Central memory CD4-positive, alpha-beta T cell (primary cell): ENCODE results near the gene SEPTIN10.
"Not testable (repeated sequence)": the region's sequence is repeated elsewhere in the genome, so short reads cannot be mapped to it uniquely, and the experiment has no call there.

Source experiments
- DNase-seq: peaks from one replicate; pipeline ENCODE4 v3.0.0; 2022
- total RNA-seq, 3 experiments: gene quantifications; one replicate each; lab custom pipeline; 2026; lab: John Stamatoyannopoulos, UW

SEPTIN10 gene
- 2.7 to 10.8 (median 3.3) reads per million in 3 experiments for total RNA-seq

- DNase-seq = peak; percentile 77
These were observed at the start of gene SEPTIN10, which contains the start of gene SOWAHC for GRCh38 chr2:109613922-109614714. Gene SEPTIN10 (minus strand): TSS chr2:109613966. CDS start chr2:109613827, 139 bp downstream. Gene SOWAHC (plus strand): TSS chr2:109614364. CDS start chr2:109614490, 126 bp downstream.

DNA sequence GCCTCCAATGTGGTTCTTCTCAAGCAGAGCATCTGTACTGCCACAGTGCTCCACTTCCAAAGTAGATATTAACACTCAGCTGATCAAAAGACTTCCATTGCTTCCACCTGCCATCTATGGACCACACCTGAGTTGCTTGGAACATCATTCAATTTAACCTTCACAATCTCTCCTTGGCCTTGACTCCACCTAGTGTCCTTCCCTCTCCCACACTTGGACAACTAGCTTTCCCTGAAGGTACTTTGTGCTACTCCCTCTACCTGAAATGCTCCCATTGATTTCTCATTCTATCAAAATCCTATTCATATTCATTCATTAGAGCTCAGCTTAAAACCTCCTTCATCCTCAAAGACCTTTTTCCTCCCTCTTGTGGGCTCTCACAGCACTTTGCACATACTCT, 49.1 kb upstream of the SEPTIN10 start:
- DNase-seq = no peak

DNA sequence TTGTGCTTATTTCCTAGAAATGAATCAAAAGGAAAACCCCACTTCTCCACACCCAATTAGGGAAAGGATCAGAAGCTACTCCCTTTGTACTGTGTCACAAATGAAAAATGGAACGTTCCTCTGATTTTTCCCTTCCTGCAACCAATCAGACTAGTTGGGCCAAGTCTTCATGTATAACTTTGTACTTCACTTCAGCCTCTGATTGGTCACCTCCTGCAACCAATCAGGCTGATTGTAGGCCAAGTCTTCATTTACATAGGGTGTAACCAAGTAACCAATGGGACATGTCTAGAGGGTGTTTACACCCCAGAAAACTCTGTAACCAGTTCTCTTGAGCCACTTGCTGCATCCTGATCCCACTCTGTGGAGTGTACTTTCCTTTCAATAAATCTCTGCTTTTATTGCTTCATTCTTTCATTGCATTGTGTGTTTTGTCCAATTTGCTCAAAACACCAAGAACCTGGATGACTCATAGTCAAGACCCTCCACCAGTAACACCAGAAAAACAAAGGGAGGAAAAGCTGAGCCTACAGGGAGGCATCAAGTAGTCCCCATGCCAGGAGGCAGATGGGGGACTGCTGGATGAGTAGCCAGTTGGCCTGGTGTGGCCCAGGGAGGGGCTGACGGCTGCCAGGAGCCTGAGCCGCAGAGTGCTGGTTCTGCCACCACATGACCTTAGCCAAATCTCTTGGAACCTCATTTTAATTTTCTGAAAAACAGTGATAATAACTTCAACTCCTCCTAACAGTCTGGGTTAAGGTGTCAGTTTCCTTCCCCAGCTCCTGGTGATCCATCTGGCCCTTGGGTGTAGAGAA, 46.5 kb upstream of the SEPTIN10 start:
- DNase-seq = no peak

- no peak for DNase-seq
These were observed 45.8 kb upstream of the SEPTIN10 start for GRCh38 chr2:109659396-109660045.

DNA sequence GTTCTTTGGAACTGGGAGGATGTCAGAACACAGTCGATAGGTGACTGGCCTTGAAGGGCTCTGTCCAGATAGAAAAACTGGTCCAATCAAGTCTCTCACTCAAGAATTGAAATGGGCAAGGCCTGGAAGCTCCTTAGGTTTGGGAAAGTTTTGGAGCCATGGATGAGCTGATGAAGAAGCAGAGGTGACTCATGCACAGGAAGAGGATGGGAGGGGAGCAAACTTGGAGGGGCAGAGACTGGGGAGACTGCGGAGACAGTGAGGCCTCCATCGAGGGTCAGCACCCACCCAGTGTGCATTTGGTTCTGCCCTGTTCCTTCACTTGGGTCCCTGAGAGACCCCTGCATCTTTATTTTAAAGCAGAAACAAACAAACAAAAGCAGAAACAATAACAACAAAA, 41.5 kb upstream of the SEPTIN10 start:
- DNase-seq = no peak

- no peak for DNase-seq
These were observed 40.7 kb upstream of the SEPTIN10 start for GRCh38 chr2:109654326-109655050.

DNA sequence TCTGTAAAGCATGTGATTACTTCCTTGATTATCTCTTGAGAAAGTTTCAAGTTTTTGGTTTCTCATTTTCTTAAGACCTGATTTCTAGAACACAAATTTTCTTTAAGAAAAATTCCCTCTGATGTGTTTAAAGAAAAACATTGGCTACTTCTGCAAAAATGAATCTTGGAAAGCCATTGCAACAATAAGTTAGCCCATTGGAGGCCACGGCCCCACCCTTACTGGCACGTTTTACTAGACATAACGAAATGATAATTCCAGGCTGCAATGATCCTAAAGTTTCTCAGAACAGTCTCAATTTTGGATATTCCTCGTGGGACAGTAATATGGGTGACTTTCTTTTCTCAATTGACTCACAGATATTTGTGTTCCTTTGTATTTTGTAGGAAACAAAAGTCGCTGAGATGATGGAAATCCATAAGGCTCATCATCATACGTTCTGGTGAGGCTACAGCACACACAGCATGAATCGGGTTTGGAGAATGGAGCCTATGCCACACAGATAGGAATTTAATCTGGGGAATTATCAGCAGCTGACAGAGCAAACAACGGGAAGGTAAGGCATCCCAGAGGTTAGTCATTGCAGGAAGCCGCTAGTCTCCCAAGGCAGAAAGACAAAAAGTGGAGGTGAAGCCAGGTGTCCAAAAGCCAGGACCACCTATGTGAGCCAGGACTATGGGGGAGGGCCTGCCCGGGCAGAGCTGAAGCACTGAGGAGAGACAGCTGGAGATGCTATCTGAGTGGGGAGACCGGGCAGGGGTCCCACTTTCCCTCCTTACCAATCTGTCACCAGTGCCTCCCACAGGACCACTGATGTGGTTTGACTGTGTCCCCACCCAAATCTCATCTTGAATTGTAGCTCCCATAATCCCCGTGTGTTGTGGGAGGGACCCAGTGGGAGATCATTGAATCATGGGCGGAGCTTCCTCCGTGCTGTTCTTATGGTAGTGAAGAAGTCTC, 36.2 kb upstream of the SEPTIN10 start:
- no peak for DNase-seq

DNA sequence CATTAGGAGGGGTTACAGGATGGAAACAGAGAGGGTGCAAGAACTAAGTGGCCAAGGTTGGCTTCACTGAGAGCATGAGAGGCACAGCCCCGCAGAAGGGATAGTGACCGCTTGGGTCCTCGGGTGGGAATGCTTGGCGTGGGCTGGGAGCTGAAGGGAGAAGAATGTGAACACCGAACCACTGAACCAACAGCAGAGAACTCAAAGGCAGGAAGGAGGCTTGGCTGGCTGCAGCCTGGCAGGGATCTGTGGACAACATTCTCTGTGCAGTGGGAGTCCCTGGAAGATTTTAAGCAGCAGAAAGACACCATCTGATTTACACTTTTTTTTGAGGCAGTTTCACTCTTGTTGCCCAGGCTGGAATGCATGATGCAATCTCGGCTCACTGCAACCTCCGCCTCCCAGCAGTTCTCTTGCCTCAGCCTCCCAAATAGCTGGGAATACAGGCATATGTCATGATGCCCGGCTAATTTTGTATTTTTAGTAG, 34.3 kb upstream of the SEPTIN10 start:
- DNase-seq = no peak

DNA sequence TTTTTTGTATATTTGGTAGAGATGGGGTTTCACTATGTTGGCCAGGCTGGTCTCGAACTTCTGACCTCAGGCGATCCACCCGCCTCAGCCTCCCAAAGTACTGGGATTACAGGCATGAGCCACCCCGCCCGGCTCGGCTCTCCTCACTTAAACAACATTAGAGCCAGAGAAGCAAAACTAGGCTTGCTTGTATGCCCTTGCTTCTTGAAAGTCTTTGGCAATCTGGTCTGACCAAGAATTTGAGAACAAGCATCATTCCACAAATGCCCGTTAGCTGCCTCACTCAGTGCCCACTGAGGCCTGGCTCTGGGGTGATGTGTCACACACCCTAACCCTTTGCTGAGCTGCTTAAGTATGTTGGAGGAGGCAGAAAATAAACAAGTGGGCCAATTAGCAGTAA, 33.9 kb upstream of the SEPTIN10 start:
- DNase-seq = no peak

DNA sequence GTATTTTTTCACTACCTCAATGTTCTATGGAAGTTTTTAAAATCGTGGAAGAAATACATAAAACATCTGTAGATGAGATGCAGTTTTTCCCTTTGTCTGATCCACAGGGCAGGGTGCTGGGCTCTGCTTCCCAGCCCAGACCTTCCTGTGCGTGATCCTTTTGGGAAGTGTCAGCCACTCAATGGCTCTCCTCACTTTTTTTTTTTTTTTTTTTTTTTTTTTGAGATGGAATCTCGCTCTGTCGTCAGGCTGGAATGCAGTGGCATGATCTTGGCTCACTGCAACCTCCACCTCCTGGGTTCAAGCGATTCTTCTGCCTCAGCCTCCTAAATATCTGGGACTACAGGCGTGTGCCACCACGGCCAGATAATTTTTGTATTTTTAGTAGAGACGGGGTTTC, 33.2 kb upstream of the SEPTIN10 start:
- DNase-seq = no peak

DNA sequence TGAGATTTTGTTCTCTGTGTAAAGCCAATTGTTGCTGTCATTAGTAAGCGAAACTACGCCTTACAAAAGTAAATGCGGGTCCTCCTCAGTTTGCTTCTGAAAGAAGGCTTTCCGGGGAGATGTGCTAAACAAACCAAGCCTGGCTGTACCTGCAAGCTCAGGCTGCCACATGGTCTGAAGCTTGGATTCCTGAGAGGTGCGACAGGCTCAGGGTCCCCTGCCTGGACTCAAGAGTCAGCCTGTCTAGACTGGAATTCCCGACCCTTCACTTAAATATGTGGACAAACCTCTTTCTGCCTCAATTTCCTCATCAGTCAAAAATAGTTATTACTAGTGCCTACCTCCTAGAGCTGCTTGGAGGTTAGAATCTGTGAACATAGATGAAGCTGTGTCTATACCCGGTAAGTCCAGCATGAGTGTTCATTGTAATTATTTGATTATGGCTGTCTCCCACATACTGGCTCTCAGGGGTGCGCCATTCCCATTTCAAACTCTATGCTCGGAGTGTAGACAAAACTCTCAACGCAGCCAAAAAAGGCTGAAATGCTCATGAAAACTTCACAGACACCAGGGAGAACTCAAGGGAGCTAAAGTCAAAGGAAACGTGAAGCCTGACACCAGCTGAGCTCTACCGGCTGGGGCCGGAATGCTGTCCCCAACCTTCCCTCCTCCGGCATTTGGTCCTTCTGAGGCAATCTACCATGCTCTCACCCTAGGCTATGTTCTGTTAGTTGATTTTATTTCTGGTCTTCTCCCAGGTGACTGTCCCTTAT, 31.8 kb upstream of the SEPTIN10 start:
- DNase-seq = no peak

- no peak for DNase-seq
These were observed 31.0 kb upstream of the SEPTIN10 start for GRCh38 chr2:109644571-109645275.

DNA sequence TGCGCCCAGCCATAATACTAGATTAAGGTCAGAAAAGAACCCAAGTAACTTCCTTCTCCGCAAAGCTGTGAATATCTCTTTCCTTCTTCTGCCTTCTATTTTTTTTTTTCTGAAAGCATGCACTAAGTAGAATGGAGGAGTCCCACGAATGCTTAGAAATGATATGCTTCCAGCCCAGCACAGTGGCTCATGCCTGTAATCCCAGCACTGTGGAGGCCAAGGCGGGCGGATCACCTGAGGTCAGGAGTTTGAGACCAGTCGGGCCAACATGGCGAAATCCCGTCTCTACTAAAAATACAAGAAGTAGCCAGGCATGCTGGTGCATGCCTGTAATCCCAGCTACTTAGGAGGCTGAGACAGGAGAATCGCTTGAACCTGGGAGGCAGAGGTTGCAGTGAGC, 26.2 kb upstream of the SEPTIN10 start:
- DNase-seq = not testable (repeated sequence)

DNA sequence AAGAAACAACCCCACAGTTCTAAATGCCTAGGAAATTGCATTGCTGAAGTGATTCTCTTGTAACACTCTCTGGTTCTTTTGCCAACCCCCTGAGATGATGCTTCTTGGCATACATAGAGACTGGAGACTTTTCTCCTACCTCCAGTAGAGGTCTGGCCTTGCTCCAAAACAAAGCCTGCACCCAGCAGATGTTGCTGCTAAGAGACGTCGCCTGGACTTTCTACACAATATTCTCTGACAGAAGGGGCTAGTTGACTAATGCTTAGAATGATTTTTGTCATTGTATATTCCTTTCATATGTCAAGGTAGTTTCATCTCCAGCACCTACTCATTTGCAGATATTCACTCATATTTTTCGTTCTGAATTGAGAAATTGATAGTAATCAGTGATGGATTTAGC, 25.0 kb upstream of the SEPTIN10 start:
- DNase-seq = no peak

GRCh38 chr2:109637749-109638570, 24.2 kb upstream of the SEPTIN10 start:
- no peak for DNase-seq

DNA sequence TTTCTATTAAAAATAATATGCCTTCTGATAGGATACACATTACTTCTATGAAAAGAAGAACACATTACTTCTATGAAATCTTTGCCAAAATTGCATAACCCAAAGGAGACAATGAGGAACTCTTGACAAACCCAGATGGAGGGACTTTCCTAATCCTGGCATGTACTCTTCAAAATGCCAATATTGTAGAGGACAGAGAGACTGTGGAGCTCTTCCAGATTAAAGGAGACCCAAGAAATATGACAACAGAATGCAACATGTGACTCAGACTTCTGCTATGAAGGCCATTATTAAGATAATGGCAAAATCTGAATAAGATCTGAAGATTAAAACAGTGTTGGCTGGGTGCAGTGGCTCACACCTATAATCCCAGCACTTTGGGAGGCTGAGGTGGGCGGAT, 22.6 kb upstream of the SEPTIN10 start:
- no peak for DNase-seq

DNA sequence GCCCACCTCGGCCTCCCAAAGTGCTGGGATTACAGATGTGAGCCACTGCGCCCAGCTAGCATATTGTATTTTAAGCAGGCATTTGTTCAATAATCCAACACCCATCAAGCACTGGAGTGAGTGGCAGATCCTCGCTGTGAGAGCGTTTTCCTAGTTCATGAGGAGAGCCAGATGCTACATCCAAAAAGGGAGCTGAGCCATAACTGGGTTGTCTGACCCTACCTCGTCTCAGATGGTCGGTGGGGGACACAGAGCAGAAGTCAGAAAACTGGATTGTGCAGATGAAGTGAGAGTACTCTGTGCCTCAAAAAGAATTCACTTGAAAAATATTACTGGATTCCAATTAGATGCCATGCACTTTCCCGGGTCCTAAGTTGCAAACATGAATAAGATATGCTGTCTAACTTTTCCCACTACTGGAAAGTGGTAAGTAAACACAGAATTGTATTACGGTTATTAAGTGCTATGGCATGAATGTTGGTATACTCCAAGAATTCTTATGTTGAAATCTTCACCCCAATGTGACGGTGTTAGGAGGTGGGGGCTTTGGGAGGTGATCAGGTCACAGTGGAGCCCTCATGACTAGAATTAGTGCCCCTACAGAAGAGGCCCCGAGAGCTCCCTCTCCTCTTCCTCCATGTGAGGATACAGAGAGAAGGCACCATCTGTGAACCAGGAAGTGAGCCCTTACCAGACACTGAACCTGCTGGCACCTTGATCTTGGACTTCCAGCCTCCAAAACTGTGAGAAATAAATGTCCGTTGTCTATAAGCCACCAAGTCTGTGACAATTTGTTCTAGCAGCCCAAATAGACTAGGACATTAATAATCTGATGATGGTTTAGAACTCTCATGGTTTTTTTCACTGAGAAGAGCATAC, 21.9 kb upstream of the SEPTIN10 start:
- DNase-seq = no peak
